Measurements from ENCODE around the gene LURAP1L. TPM values are rescaled to one million over a fixed set of nuclear protein-coding genes. Genes with fewer than 3 reads are reported as not detected.

The LURAP1L gene, protein sequence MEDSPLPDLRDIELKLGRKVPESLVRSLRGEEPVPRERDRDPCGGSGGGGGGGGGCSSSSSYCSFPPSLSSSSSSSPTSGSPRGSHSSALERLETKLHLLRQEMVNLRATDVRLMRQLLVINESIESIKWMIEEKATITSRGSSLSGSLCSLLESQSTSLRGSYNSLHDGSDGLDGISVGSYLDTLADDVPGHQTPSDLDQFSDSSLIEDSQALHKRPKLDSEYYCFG
- polyA plus RNA-seq (2013, experiment 1 of 2) = 0.22 TPM
- polyA plus RNA-seq (2013, experiment 2 of 2) = 0.24 TPM

GRCh38 chr9:12774861-12775678 is at the start of gene LURAP1L:
LURAP1L (plus strand) TSS chr9:12775020; CDS start chr9:12775716, 696 bp downstream.
- Histone ChIP-seq H3K4ac (ENCODE audit: low read depth, low read length) (no peak within 1 kb of the TSS), H3K27me3 (ENCODE audit: insufficient read depth, low read length, poor library complexity) (no peaks in the 10 kb centered on the region), H2BK120ac (ENCODE audit: low read depth, low read length) (no peak within 1 kb of the TSS), H2AK5ac (ENCODE audit: low read length) (no peak within 1 kb of the TSS), H3K4me1 (ENCODE audit: control insufficient read depth, low read depth, low read length) (no peaks in the 10 kb centered on the region), H4K5ac (ENCODE audit: low read length) (no peak within 1 kb of the TSS), H3K4me3 (ENCODE audit: low read length) (peak within 1 kb of the TSS; percentile 40), H3K79me2 (ENCODE audit: control insufficient read depth, insufficient read depth, low read length) (no peaks in the 10 kb centered on the region), H3K79me1 (ENCODE audit: low read length) (no peaks in the 10 kb centered on the region), H3K36me3 (ENCODE audit: control insufficient read depth, insufficient read depth, low read length) (no peaks in the 10 kb centered on the region), H3K4me2 (ENCODE audit: low read length) (peak within 1 kb of the TSS; percentile 92), H3K23ac (ENCODE audit: low read length) (no peak within 1 kb of the TSS), H3K9ac (ENCODE audit: low read length) (peak within 1 kb of the TSS; percentile 28), H3K18ac (ENCODE audit: low read length) (no peak within 1 kb of the TSS), H3K27ac (ENCODE audit: low read depth, low read length) (no peak within 1 kb of the TSS), H2BK5ac (ENCODE audit: low read length) (no peak within 1 kb of the TSS), H3K56ac (ENCODE audit: low read length) (peak within 1 kb of the TSS; percentile 86), H2BK15ac (replicated peaks; ENCODE audit: low read depth) (no peak within 1 kb of the TSS), H4K8ac (ENCODE audit: low read depth, low read length) (no peak within 1 kb of the TSS)
- DNase-seq = peak; percentile 78
- WGBS (ENCODE audit: extremely low coverage, insufficient coverage, low lambda C conversion rate) = no CpG with 5 or more reads among the region's 34 CpGs

GRCh38 chr9:12726795-12727194 is 48.0 kb upstream of the LURAP1L start:
- DNase-seq = no peak
- Histone ChIP-seq H3K36me3 (ENCODE audit: control insufficient read depth, insufficient read depth, low read length) (no peaks in the 10 kb centered on the region), H3K56ac (ENCODE audit: low read length) (no peak overlapping the region), H2BK5ac (ENCODE audit: low read length) (no peak overlapping the region), H3K9ac (ENCODE audit: low read length) (no peak overlapping the region), H3K27ac (ENCODE audit: low read depth, low read length) (no peak overlapping the region), H3K4me2 (ENCODE audit: low read length) (no peak overlapping the region), H4K5ac (ENCODE audit: low read length) (no peak overlapping the region), H3K4me3 (ENCODE audit: low read length) (no peak overlapping the region), H3K4me1 (ENCODE audit: control insufficient read depth, low read depth, low read length) (no peaks in the 10 kb centered on the region), H3K79me1 (ENCODE audit: low read length) (no peaks in the 10 kb centered on the region), H3K23ac (ENCODE audit: low read length) (no peak overlapping the region), H2AK5ac (ENCODE audit: low read length) (no peak overlapping the region), H3K27me3 (ENCODE audit: insufficient read depth, low read length, poor library complexity) (no peaks in the 10 kb centered on the region), H2BK15ac (replicated peaks; ENCODE audit: low read depth) (no peak overlapping the region), H3K4ac (ENCODE audit: low read depth, low read length) (no peak overlapping the region), H3K79me2 (ENCODE audit: control insufficient read depth, insufficient read depth, low read length) (no peaks in the 10 kb centered on the region), H3K18ac (ENCODE audit: low read length) (no peak overlapping the region), H4K8ac (ENCODE audit: low read depth, low read length) (no peak overlapping the region), H2BK120ac (ENCODE audit: low read depth, low read length) (no peak overlapping the region)
- no CpG with 5 or more reads among the region's 2 CpGs for WGBS (ENCODE audit: extremely low coverage, insufficient coverage, low lambda C conversion rate)

- no peak overlapping the region for H2BK15ac ChIP-seq (replicated peaks; ENCODE audit: low read depth)
- H3K4me2 ChIP-seq (ENCODE audit: low read length) = no peak overlapping the region
- no peak overlapping the region for H4K5ac ChIP-seq (ENCODE audit: low read length)
- H3K27ac ChIP-seq (ENCODE audit: low read depth, low read length) = no peak overlapping the region
- no peaks in the 10 kb centered on the region for H3K79me2 ChIP-seq (ENCODE audit: control insufficient read depth, insufficient read depth, low read length)
- no peak overlapping the region for H3K9ac ChIP-seq (ENCODE audit: low read length)
- H3K36me3 ChIP-seq (ENCODE audit: control insufficient read depth, insufficient read depth, low read length) = no peaks in the 10 kb centered on the region
- H3K79me1 ChIP-seq (ENCODE audit: low read length) = no peaks in the 10 kb centered on the region
- H3K18ac ChIP-seq (ENCODE audit: low read length) = no peak overlapping the region
- no peak overlapping the region for H2BK120ac ChIP-seq (ENCODE audit: low read depth, low read length)
- no peak overlapping the region for H2BK5ac ChIP-seq (ENCODE audit: low read length)
- no peaks in the 10 kb centered on the region for H3K27me3 ChIP-seq (ENCODE audit: insufficient read depth, low read length, poor library complexity)
- DNase-seq = no peak
- no peak overlapping the region for H2AK5ac ChIP-seq (ENCODE audit: low read length)
- H3K56ac ChIP-seq (ENCODE audit: low read length) = no peak overlapping the region
- H3K4me3 ChIP-seq (ENCODE audit: low read length) = no peak overlapping the region
- WGBS (ENCODE audit: extremely low coverage, insufficient coverage, low lambda C conversion rate) = no CpG with 5 or more reads among the region's 1 CpG
- H3K23ac ChIP-seq (ENCODE audit: low read length) = no peak overlapping the region
- H3K4ac ChIP-seq (ENCODE audit: low read depth, low read length) = no peak overlapping the region
- H4K8ac ChIP-seq (ENCODE audit: low read depth, low read length) = no peak overlapping the region
- no peaks in the 10 kb centered on the region for H3K4me1 ChIP-seq (ENCODE audit: control insufficient read depth, low read depth, low read length)
These were observed 44.6 kb upstream of the LURAP1L start for GRCh38 chr9:12730198-12730597.

DNA sequence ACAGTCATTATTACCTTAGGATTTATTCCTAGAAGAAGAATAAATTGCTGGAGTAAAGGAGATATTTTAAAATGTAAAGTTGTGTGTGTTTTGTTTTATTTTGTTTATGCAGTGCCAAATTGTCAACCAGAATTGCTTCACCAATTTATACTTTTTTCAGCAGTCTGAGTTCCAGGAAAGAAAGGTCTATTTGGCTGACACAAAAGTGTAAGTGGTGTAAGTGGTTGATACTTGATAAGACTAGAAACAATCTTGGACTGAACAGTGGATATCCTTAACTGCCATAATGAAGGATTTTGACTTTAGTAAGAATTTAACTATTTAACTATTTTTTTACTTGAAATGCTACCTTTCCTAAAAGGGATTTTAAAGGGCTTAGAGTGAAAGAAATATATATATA is 43.9 kb upstream of the LURAP1L start:
- H3K4me2 ChIP-seq (ENCODE audit: low read length) = no peak overlapping the region
- H2BK120ac ChIP-seq (ENCODE audit: low read depth, low read length) = no peak overlapping the region
- no peak overlapping the region for H2BK5ac ChIP-seq (ENCODE audit: low read length)
- H3K4me1 ChIP-seq (ENCODE audit: control insufficient read depth, low read depth, low read length) = no peaks in the 10 kb centered on the region
- H3K79me2 ChIP-seq (ENCODE audit: control insufficient read depth, insufficient read depth, low read length) = no peaks in the 10 kb centered on the region
- no peak for DNase-seq
- H3K4ac ChIP-seq (ENCODE audit: low read depth, low read length) = no peak overlapping the region
- H4K5ac ChIP-seq (ENCODE audit: low read length) = no peak overlapping the region
- no peak overlapping the region for H3K18ac ChIP-seq (ENCODE audit: low read length)
- no peak overlapping the region for H3K4me3 ChIP-seq (ENCODE audit: low read length)
- H2BK15ac ChIP-seq (replicated peaks; ENCODE audit: low read depth) = no peak overlapping the region
- no peak overlapping the region for H3K9ac ChIP-seq (ENCODE audit: low read length)
- no peak overlapping the region for H3K27ac ChIP-seq (ENCODE audit: low read depth, low read length)
- H4K8ac ChIP-seq (ENCODE audit: low read depth, low read length) = no peak overlapping the region
- no peaks in the 10 kb centered on the region for H3K79me1 ChIP-seq (ENCODE audit: low read length)
- H3K23ac ChIP-seq (ENCODE audit: low read length) = no peak overlapping the region
- H3K56ac ChIP-seq (ENCODE audit: low read length) = no peak overlapping the region
- H2AK5ac ChIP-seq (ENCODE audit: low read length) = no peak overlapping the region
- H3K27me3 ChIP-seq (ENCODE audit: insufficient read depth, low read length, poor library complexity) = no peaks in the 10 kb centered on the region
- no peaks in the 10 kb centered on the region for H3K36me3 ChIP-seq (ENCODE audit: control insufficient read depth, insufficient read depth, low read length)

- H3K36me3 ChIP-seq (ENCODE audit: control insufficient read depth, insufficient read depth, low read length) = no peaks in the 10 kb centered on the region
- H3K4me1 ChIP-seq (ENCODE audit: control insufficient read depth, low read depth, low read length) = no peaks in the 10 kb centered on the region
- no CpG with 5 or more reads among the region's 3 CpGs for WGBS (ENCODE audit: extremely low coverage, insufficient coverage, low lambda C conversion rate)
- no peaks in the 10 kb centered on the region for H3K79me1 ChIP-seq (ENCODE audit: low read length)
- H2BK5ac ChIP-seq (ENCODE audit: low read length) = no peak overlapping the region
- H4K5ac ChIP-seq (ENCODE audit: low read length) = no peak overlapping the region
- H2AK5ac ChIP-seq (ENCODE audit: low read length) = no peak overlapping the region
- no peak overlapping the region for H3K4me3 ChIP-seq (ENCODE audit: low read length)
- H3K4ac ChIP-seq (ENCODE audit: low read depth, low read length) = no peak overlapping the region
- no peak overlapping the region for H3K4me2 ChIP-seq (ENCODE audit: low read length)
- no peaks in the 10 kb centered on the region for H3K27me3 ChIP-seq (ENCODE audit: insufficient read depth, low read length, poor library complexity)
- no peaks in the 10 kb centered on the region for H3K79me2 ChIP-seq (ENCODE audit: control insufficient read depth, insufficient read depth, low read length)
- no peak for DNase-seq
- no peak overlapping the region for H2BK15ac ChIP-seq (replicated peaks; ENCODE audit: low read depth)
- H3K9ac ChIP-seq (ENCODE audit: low read length) = no peak overlapping the region
- no peak overlapping the region for H3K56ac ChIP-seq (ENCODE audit: low read length)
- no peak overlapping the region for H2BK120ac ChIP-seq (ENCODE audit: low read depth, low read length)
- H3K27ac ChIP-seq (ENCODE audit: low read depth, low read length) = no peak overlapping the region
- no peak overlapping the region for H3K18ac ChIP-seq (ENCODE audit: low read length)
- H3K23ac ChIP-seq (ENCODE audit: low read length) = no peak overlapping the region
- no peak overlapping the region for H4K8ac ChIP-seq (ENCODE audit: low read depth, low read length)
These were observed 41.8 kb upstream of the LURAP1L start for GRCh38 chr9:12732971-12733370.
